Smooth muscle cell (in vitro differentiated cells): ENCODE results near the gene TTC13. TPM values are rescaled to one million over a fixed set of nuclear protein-coding genes. Genes with fewer than 3 reads are reported as not detected.

Source experiments
- DNase-seq: peaks from one replicate; lab custom pipeline; 2025; ENCODE audit not compliant: unreplicated experiment; lab: John Stamatoyannopoulos, UW
- H2AFZ ChIP-seq: fragments of 200-600 bp; sonication (generic); 2 replicates; pipeline ENCODE4 v1.6.0; 2016; ENCODE audit warnings: antibody characterized with exemption, low read depth, mild to moderate bottlenecking
- H3F3A ChIP-seq: fragments of 200-600 bp; sonication (generic); 2 replicates; pipeline ENCODE4 v1.6.0; 2017; ENCODE audit warnings: antibody characterized with exemption, low read depth
- H3K27ac ChIP-seq: fragments of 200-600 bp; sonication (generic); 2 replicates; pipeline ENCODE4 v1.5.1; 2016; ENCODE audit warnings: low read depth, mild to moderate bottlenecking
- H3K27me3 ChIP-seq: fragments of 200-600 bp; sonication (generic); 2 replicates; pipeline ENCODE4 v1.6.1; 2016; ENCODE audit warnings: low read depth, mild to moderate bottlenecking
- H3K36me3 ChIP-seq: fragments of 200-600 bp; sonication (generic); 2 replicates; pipeline ENCODE4 v1.5.1; 2016; ENCODE audit warnings: low read depth
- H3K4me1 ChIP-seq: fragments of 200-600 bp; sonication (generic); 2 replicates; pipeline ENCODE4 v1.5.1; 2016; ENCODE audit warnings: low read depth
- H3K4me2 ChIP-seq: fragments of 200-600 bp; sonication (generic); 2 replicates; pipeline ENCODE4 v1.6.0; 2016; ENCODE audit warnings: mild to moderate bottlenecking
- H3K4me3 ChIP-seq: fragments of 200-600 bp; sonication (generic); 2 replicates; pipeline ENCODE4 v1.5.1; 2016; ENCODE audit warnings: mild to moderate bottlenecking
- H3K79me2 ChIP-seq: fragments of 200-600 bp; sonication (generic); 2 replicates; pipeline ENCODE4 v1.6.0; 2016; ENCODE audit warnings: low read depth, mild to moderate bottlenecking
- H3K9ac ChIP-seq: fragments of 200-600 bp; sonication (generic); 2 replicates; pipeline ENCODE4 v1.6.0; 2016; ENCODE audit warnings: low read depth
- H3K9me3 ChIP-seq: fragments of 200-600 bp; sonication (generic); replicated peaks from 2 replicates; pipeline ENCODE4 v1.5.1; 2016; ENCODE audit warnings: low read depth
- H4K20me1 ChIP-seq: fragments of 200-600 bp; sonication (generic); 2 replicates; pipeline ENCODE4 v1.6.0; 2016; ENCODE audit warnings: low read depth
- WGBS: methylation state at CpG from one replicate; pipeline ENCODE4 v1.1.7; 2016; ENCODE audit warnings: low lambda C conversion rate; 5-methylcytosine and 5-hydroxymethylcytosine counted together
- polyA plus RNA-seq: library from polyadenylated mRNA; unstranded; fragments of >200 nt; fragmentation: Nextera tagmentation; extraction: Ambion mirVana; gene quantifications from 2 replicates; pipeline ENCODE4 v1.2.1, GENCODE V29; 2016
- total RNA-seq: library from RNA; depleted of rRNA; stranded (reverse); fragments of >200 nt; gene quantifications from 2 replicates; pipeline ENCODE4 v1.2.3, GENCODE V29; 2014
- TF ChIP-seq, protein P1 (sequence below): fragments of 200-600 bp; sonication (generic); IDR thresholded peaks from 2 replicates; pipeline ENCODE4 v1.5.1; 2017; ENCODE audit warnings: borderline replicate concordance, mild to moderate bottlenecking, antibody characterized with exemption; ENCODE audit not compliant: insufficient read depth, poor library complexity, severe bottlenecking

TTC13 gene
- total and polyA plus RNA-seq, 2 experiments from 2014 or later, result 5.6 to 9.1 TPM

DNA sequence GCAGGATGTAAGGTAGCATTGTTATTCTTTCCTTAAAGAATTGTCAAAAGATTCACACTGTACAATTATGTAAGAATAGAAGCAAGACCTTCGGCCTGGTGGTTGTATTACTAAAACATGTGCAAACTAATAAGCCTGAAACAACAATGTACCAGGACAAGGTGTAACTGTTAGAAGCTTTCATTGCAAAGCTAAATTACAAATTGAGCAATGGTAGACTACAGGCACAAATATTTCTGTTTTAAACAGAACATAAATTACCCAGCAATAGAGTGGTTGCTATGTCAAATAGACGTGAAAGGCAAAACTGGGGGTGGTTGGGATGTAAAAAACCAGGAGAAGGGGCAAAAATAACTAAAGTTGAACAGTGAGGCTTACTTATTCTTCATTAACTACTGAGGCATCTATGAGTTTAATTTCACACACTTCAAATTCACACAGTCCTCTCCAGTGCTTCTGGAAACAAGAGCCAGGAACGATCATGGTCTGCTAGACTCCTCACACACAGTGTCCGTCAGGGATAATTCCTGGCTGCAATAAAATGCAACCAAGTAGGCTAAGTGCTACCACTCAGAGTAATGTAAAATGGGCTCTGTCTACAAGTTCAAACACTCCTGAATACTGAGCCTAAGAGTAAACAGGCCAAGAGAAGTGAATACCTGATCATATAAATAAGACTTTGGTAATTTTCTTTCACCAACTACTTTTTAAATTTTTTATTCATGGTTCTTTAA, 71.0 kb downstream of the TTC13 start:
- WGBS, result 67% methylated on average over 4 of the region's 4 CpGs
- no peak overlapping the region for H3K27ac ChIP-seq
- H3K9ac ChIP-seq, result no peak overlapping the region

DNA sequence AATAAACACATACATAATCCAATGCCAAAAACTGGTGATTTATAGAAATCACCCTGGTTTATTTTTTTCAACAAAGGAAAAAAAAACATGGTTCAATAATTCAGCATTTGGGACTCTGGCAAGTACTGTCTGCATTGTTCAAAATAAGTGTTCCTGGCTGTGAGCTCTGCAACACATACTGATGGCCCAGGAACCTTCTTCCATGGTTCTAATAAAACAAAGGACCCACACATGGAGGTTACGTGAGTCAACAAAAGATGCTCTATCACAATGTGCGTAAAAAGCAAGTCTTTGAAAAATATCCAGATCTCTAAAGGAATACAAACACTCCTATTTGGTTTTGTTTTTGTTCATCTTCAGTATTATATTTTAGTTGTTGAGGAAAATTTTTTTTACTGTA, 72.4 kb downstream of the TTC13 start:
- no peak overlapping the region for H3K27ac ChIP-seq
- 96% methylated on average over 2 of the region's 2 CpGs for WGBS
- H3K27me3 ChIP-seq, result no peaks in the 10 kb centered on the region
- no peak overlapping the region for H3K9ac ChIP-seq
- H3K4me3 ChIP-seq, result no peak overlapping the region
- H3K79me2 ChIP-seq, result no peaks in the 10 kb centered on the region
- no peak overlapping the region for H3K4me2 ChIP-seq
- H3K9me3 ChIP-seq, result no peaks in the 10 kb centered on the region
- TF ChIP-seq, protein P1, sequence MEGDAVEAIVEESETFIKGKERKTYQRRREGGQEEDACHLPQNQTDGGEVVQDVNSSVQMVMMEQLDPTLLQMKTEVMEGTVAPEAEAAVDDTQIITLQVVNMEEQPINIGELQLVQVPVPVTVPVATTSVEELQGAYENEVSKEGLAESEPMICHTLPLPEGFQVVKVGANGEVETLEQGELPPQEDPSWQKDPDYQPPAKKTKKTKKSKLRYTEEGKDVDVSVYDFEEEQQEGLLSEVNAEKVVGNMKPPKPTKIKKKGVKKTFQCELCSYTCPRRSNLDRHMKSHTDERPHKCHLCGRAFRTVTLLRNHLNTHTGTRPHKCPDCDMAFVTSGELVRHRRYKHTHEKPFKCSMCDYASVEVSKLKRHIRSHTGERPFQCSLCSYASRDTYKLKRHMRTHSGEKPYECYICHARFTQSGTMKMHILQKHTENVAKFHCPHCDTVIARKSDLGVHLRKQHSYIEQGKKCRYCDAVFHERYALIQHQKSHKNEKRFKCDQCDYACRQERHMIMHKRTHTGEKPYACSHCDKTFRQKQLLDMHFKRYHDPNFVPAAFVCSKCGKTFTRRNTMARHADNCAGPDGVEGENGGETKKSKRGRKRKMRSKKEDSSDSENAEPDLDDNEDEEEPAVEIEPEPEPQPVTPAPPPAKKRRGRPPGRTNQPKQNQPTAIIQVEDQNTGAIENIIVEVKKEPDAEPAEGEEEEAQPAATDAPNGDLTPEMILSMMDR, result no peak
- H2AFZ ChIP-seq, result no peak overlapping the region
- H3K36me3 ChIP-seq, result no peaks in the 10 kb centered on the region
- no peak for DNase-seq
- H3F3A ChIP-seq, result no peaks in the 10 kb centered on the region
- no peaks in the 10 kb centered on the region for H3K4me1 ChIP-seq
- H4K20me1 ChIP-seq, result no peaks in the 10 kb centered on the region

More for the DNA sequence above, 71.0 kb downstream of the TTC13 start:
- H3K4me3 ChIP-seq, result no peak overlapping the region
- no peaks in the 10 kb centered on the region for H4K20me1 ChIP-seq
- no peaks in the 10 kb centered on the region for H3K9me3 ChIP-seq
- no peaks in the 10 kb centered on the region for H3K27me3 ChIP-seq
- no peaks in the 10 kb centered on the region for H3F3A ChIP-seq
- no peaks in the 10 kb centered on the region for H3K36me3 ChIP-seq
- no peak overlapping the region for H3K4me2 ChIP-seq
- TF ChIP-seq, protein P1, result no peak
- no peaks in the 10 kb centered on the region for H3K4me1 ChIP-seq
- H2AFZ ChIP-seq, result no peak overlapping the region
- H3K79me2 ChIP-seq, result no peaks in the 10 kb centered on the region
- DNase-seq, result no peak

DNA sequence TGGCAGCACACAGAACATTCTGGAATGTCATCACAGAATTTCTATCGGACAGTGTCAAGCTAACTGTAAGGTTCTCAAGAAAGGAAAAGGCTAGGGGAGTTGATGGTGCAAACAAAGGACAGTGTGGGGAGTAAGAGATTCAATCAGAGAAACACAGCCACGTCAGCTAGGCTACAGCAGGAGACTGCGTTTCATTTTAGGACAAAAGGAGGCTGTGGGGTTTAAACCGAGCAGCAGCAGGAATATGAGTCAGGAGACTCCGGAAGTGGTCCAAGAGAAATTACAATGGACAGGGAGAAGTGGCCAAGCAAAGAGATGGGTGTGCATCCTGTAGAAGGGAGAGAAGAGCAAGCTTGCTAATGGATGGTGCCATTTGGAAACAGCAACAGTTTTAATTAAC, 72.9 kb downstream of the TTC13 start:
- Histone ChIP-seq H3K9me3 (no peaks in the 10 kb centered on the region), H4K20me1 (no peaks in the 10 kb centered on the region), H3K9ac (no peak overlapping the region), H3K4me3 (no peak overlapping the region), H3K27ac (no peak overlapping the region), H2AFZ (no peak overlapping the region), H3K79me2 (no peaks in the 10 kb centered on the region), H3K36me3 (no peaks in the 10 kb centered on the region), H3K4me1 (no peaks in the 10 kb centered on the region), H3F3A (no peaks in the 10 kb centered on the region), H3K27me3 (no peaks in the 10 kb centered on the region), H3K4me2 (no peak overlapping the region)
- TF ChIP-seq, protein P1, result no peak
- no peak for DNase-seq
- 90% methylated on average over 5 of the region's 5 CpGs for WGBS
